K562 (cell line): ENCODE measurements around the gene ANKLE2. TPM values are rescaled to one million over a fixed set of nuclear protein-coding genes. Genes with fewer than 3 reads are reported as not detected.

Experiments
- ATAC-seq: fragments of 200-7000 bp; cut with Tn5 transposase; 3 replicates; pipeline ENCODE4 v1.9.1; 2020; ENCODE audit warnings: moderate library complexity
- BruUV-seq: library from RNA; stranded (reverse); fragments of 400-500 nt; replicated peaks from 2 replicates; lab custom pipeline; 2021; lab: Mats Ljungman, UMichigan
- CTCF ChIA-PET: fragments of 300-600 bp; formaldehyde crosslinking; extraction: SDS; loops from one replicate; lab custom pipeline; 2021; ENCODE audit warnings: low intra/inter-chr PET ratio; lab: Yijun Ruan, JAX
- POLR2A ChIA-PET: fragments of 300-600, 350-650 bp; sonication (Branson Sonifier 250); formaldehyde crosslinking; extraction: SDS; loops from one replicate; lab custom pipeline; 2021; ENCODE audit warnings: antibody characterized with exemption, inconsistent platforms; lab: Yijun Ruan, JAX
- DNase-seq, 4 experiments: peaks; one replicate each; pipeline versions ENCODE4 v3.0.0 to v3.0.0-alpha.2; 2011 to 2018; ENCODE audit warnings: low spot score in 3 of 4, mixed read lengths in 3 of 4; ENCODE audit errors: extremely low read depth in 1 of 4
- FAIRE-seq: peaks from 2 replicates; lab custom pipeline; 2011; peaks lifted over from hg19 to GRCh38; lab: Jason Lieb, UNC
- H2AFZ ChIP-seq: 2 replicates; pipeline ENCODE4 v1.6.0; 2011; ENCODE audit warnings: low read depth, low read length, control low read depth, inconsistent platforms
- H3K27ac ChIP-seq: fragments of 200-600 bp; 3 replicates; pipeline ENCODE4 v1.8.0; 2011; ENCODE audit warnings: low read depth, mild to moderate bottlenecking, control low read depth, inconsistent platforms, low read length, moderate library complexity, mixed read lengths; ENCODE audit errors: extremely low read depth
- H3K27me3 ChIP-seq, 2 experiments: fragments of 300-600 bp in 1 of 2; 2 replicates in 1 of 2; 3 replicates in 1 of 2; pipeline versions ENCODE4 v1.6.0 to v1.8.0; 2011; ENCODE audit warnings: inconsistent platforms in 2 of 2, low read length in 2 of 2, mild to moderate bottlenecking in 1 of 2, mixed read lengths in 1 of 2, moderate library complexity in 1 of 2; ENCODE audit not compliant: control insufficient read depth in 2 of 2, insufficient read depth in 2 of 2
- H3K36me3 ChIP-seq: fragments of 300-600 bp; 3 replicates; pipeline ENCODE4 v1.8.0; 2011; ENCODE audit warnings: mild to moderate bottlenecking, low read length, inconsistent platforms; ENCODE audit not compliant: control insufficient read depth, insufficient read depth
- H3K4me1 ChIP-seq, 2 experiments: fragments of 200-600 bp in 1 of 2; replicated peaks in 1 of 2; 2 replicates in 1 of 2; 3 replicates in 1 of 2; pipeline versions ENCODE4 v1.5.1 to v1.8.0; 2011; ENCODE audit warnings: inconsistent platforms in 2 of 2, low read length in 2 of 2, mild to moderate bottlenecking in 1 of 2, mixed read lengths in 1 of 2, moderate library complexity in 1 of 2; ENCODE audit not compliant: control insufficient read depth in 2 of 2, insufficient read depth in 2 of 2
- H3K4me2 ChIP-seq: 2 replicates; pipeline ENCODE4 v1.6.1; 2011; ENCODE audit warnings: low read length, control low read depth, inconsistent platforms, mixed read lengths; ENCODE audit not compliant: insufficient read depth
- H3K4me3 ChIP-seq: fragments of 200-600 bp; sonication (generic), shearing (Covaris generic); 2 replicates; pipeline ENCODE4 v1.5.1; 2016; ENCODE audit warnings: control low read depth, inconsistent platforms
- H3K79me2 ChIP-seq: fragments of 200-600 bp; 3 replicates; pipeline ENCODE4 v1.8.0; 2011; ENCODE audit warnings: low read length, inconsistent platforms; ENCODE audit not compliant: control insufficient read depth, insufficient read depth
- H3K9ac ChIP-seq, 2 experiments: 2 replicates each; pipeline versions ENCODE4 v1.6.0 to v1.6.1; 2011; ENCODE audit warnings: low read depth in 2 of 2, low read length in 2 of 2, control low read depth in 1 of 2, inconsistent platforms in 1 of 2, mild to moderate bottlenecking in 1 of 2, mixed read lengths in 1 of 2; ENCODE audit not compliant: insufficient read depth in 1 of 2
- H3K9me1 ChIP-seq: one replicate; pipeline ENCODE4 v1.6.0; 2011; ENCODE audit warnings: inconsistent platforms, mild to moderate bottlenecking, low read length, moderate library complexity; ENCODE audit not compliant: control insufficient read depth, insufficient read depth
- H3K9me3 ChIP-seq: replicated peaks from 2 replicates; pipeline ENCODE4 v1.5.1; 2011; ENCODE audit warnings: low read depth, low read length, inconsistent platforms; ENCODE audit not compliant: control insufficient read depth, insufficient read depth
- H4K20me1 ChIP-seq: replicated peaks from 2 replicates; pipeline ENCODE4 v1.6.1; 2011; ENCODE audit warnings: low read length, inconsistent platforms, mixed read lengths; ENCODE audit not compliant: control insufficient read depth, insufficient read depth
- RBFOX2 ChIP-seq: fragments of 200-400 bp; formaldehyde crosslinking; IDR thresholded peaks from 2 replicates; pipeline ENCODE4 v1.6.1; 2017; ENCODE audit warnings: low read depth, mild to moderate bottlenecking, low read length, moderate library complexity
- RBM34 ChIP-seq: fragments of 200-400 bp; formaldehyde crosslinking; IDR thresholded peaks from 2 replicates; pipeline ENCODE4 v1.6.1; 2018; ENCODE audit warnings: low read length, borderline replicate concordance; ENCODE audit not compliant: insufficient read depth
- XRCC5 ChIP-seq: fragments of 200-400 bp; formaldehyde crosslinking; IDR thresholded peaks from 2 replicates; pipeline ENCODE4 v1.6.1; 2017; ENCODE audit warnings: low read depth, mild to moderate bottlenecking, low read length
- ZNF282 ChIP-seq: sonication (generic); formaldehyde crosslinking; IDR thresholded peaks from 2 replicates; pipeline ENCODE4 v1.8.1; 2023; ENCODE audit warnings: missing genetic modification reagents
- WGBS: fragments of 100-300 bp; shearing (Covaris generic); methylation state at CpG from one replicate; pipeline ENCODE4 v1.1.6; 2016; ENCODE audit warnings: low coverage, mixed read lengths; ENCODE audit not compliant: insufficient coverage; ENCODE audit errors: missing lambda C conversion rate; 5-methylcytosine and 5-hydroxymethylcytosine counted together
- in situ Hi-C: fragments of 300-500 bp; cut with MboI; formaldehyde crosslinking; loops from 4 replicates; pipeline ENCODE4 v1.15.0; 2018; ENCODE audit warnings: inconsistent platforms, mixed read lengths
- intact Hi-C: fragments of 100-400 bp; cut with micrococcal nuclease; formaldehyde crosslinking; loops from 2 replicates; pipeline ENCODE4 v1.14.2; 2022
- polyA plus RNA-seq, 8 experiments: library from polyadenylated mRNA; depleted of rRNA in 4 of 8; stranded (reverse) in 5 of 8; unstranded in 3 of 8; fragments of >200 nt; fragmentation: Nextera tagmentation in 2 of 8; fragmentation: Illumina TruSeq in 1 of 8; extraction: Ambion mirVana in 2 of 8; extraction: Trizol in 1 of 8; gene quantifications; 2 replicates each; pipeline versions ENCODE4 v1.2.1 to v1.2.3, GENCODE V29; 2011 to 2014; ENCODE audit warnings: inconsistent platforms in 1 of 8, missing spikeins in 1 of 8
- total RNA-seq, 7 experiments: library from RNA; depleted of rRNA in 6 of 7; stranded (reverse); fragments of >200 nt in 6 of 7; fragmentation: Illumina TruSeq in 2 of 7; extraction: Trizol in 2 of 7; gene quantifications; 2 replicates each; pipeline versions ENCODE4 v1.2.1 to v1.2.3, GENCODE V29; 2011 to 2021; ENCODE audit warnings: low replicate concordance in 1 of 7

Gene ANKLE2
- total and polyA plus RNA-seq, 9 of the 15 experiments (the other 6 are each of a cell fraction or from before 2014, with no cell fraction given) = 3.2 to 57.7 (median 45.6) TPM

GRCh38 chr12:132690112-132690511 lies 71.5 kb downstream of the ANKLE2 start:
- no peak overlapping the region for H3K9ac ChIP-seq
- H4K20me1 ChIP-seq = peaks cover 5% of the 10 kb centered on the region
- H3K4me1 ChIP-seq = peaks cover 13 to 29% of the 10 kb centered on the region in 2 experiments; a peak in 4 of 5 replicates
- no TSS peak for BruUV-seq
- CTCF ChIA-PET = no interaction called here
- peaks cover 36% of the 10 kb centered on the region for H3K36me3 ChIP-seq
- no peak for FAIRE-seq
- H3K27me3 ChIP-seq = no peaks in the 10 kb centered on the region
- 0 out of 2 replicates have a peak, but pooled peaks cover 8% of the 10 kb centered on the region for H3K9me3 ChIP-seq
- peaks cover 6% of the 10 kb centered on the region for H3K9me1 ChIP-seq
- H3K4me2 ChIP-seq = no peak overlapping the region
- no peak overlapping the region for H3K4me3 ChIP-seq
- no peak for DNase-seq
- H3K27ac ChIP-seq = no peak overlapping the region
- no peak overlapping the region for H2AFZ ChIP-seq
- WGBS = 93% methylated on average over 9 of the region's 9 CpGs
- POLR2A ChIA-PET = interaction anchor here (0.9 to 1.3 kb wide), 2 partner anchors 9 to 12 kb away, joined by 3 to 4 read pairs; no protein-coding TSS in a partner anchor
- in situ Hi-C loops = no loop called here
- ATAC-seq = no peak
- H3K79me2 ChIP-seq = peaks cover 42% of the 10 kb centered on the region
- 0 out of 2 replicates have a peak, but pooled peaks have one; percentile 46 for TF ChIP-seq XRCC5
- TF ChIP-seq RBM34 = no peak
- intact Hi-C loops = no loop called here

- no peak for ATAC-seq
- in situ Hi-C loops = no loop called here
- no peak for TF ChIP-seq ZNF282 (CRISPR knock-in tag)
- peak; percentile 51 for TF ChIP-seq RBFOX2
- TF ChIP-seq, all 486 proteins: peak for 1
- Histone ChIP-seq H4K20me1 (peaks cover 7% of the 10 kb centered on the region), H3K9me3 (0 out of 2 replicates have a peak, but pooled peaks cover 8% of the 10 kb centered on the region), H3K27ac (peak overlapping the region; percentile 22; the same call in 1 of the 3 replicates), H3K79me2 (peaks cover 44% of the 10 kb centered on the region), H3K4me3 (peak overlapping the region; percentile 24; the same call in 1 of the 2 replicates), H3K36me3 (peaks cover 35% of the 10 kb centered on the region), H3K4me1 (peaks cover 14 to 29% of the 10 kb centered on the region in 2 experiments; a peak in 4 of 5 replicates), H2AFZ (no peak overlapping the region), H3K4me2 (peak overlapping the region; percentile 61), H3K9ac (peak overlapping the region; percentile 26 to 88), H3K27me3 (no peaks in the 10 kb centered on the region), H3K9me1 (peaks cover 6% of the 10 kb centered on the region)
- CTCF ChIA-PET = no interaction called here
- WGBS = 44% methylated on average over 7 of the region's 18 CpGs
- BruUV-seq = no TSS peak
- POLR2A ChIA-PET = interaction anchor here (1.3 kb wide), 1 partner anchor 13 kb away, joined by 4 read pairs; no protein-coding TSS in a partner anchor
- FAIRE-seq (no peak), DNase-seq (no peak)
- intact Hi-C loops = no loop called here
Measured at GRCh38 chr12:132689227-132689626, 72.4 kb downstream of the ANKLE2 start.
